ENCODE measurements around the gene PSMC4.
A peak's percentile ranks its signal among the peaks of the same experiment; 100 is the strongest.
"Not testable (repeated sequence)": the region's sequence is repeated elsewhere in the genome, so short reads cannot be mapped to it uniquely, and the experiment has no call there.

Gene PSMC4

GRCh38 chr19:39949026-39949747 lies 21.8 kb upstream of the PSMC4 start:
- DNase-seq: no peak

DNA sequence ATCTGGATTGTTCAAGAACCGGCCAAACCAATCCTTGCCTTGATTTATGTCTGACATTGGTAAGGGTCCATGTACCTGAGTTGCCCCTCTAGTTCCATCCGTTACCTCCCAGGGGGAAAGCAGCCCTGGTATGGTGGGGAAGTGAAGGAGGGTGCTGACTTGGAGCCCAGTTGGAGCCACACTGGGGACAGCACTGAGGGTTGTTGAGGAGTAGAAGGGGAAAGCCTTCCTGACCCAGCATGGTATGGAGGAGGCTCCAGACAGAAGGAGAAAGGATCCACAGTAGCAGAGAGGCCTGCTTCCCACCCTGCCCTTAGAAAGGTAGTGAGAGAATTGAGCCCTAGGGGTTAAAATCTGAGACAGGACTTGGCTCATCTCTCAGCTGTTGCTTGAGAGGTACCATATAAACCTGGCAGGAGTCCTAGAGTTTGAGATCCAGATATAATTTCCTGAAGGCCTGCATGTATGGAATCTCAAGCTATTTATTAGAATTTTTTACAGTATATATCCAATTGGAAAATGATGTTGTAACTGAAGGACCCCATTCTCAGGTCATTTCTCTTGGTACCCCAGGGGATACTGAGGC lies 19.8 kb upstream of the PSMC4 start:
- DNase-seq: no peak

GRCh38 chr19:39951686-39952085 lies 19.3 kb upstream of the PSMC4 start:
- DNase-seq: no peak

- DNase-seq: no peak
Observed at GRCh38 chr19:39953915-39954314, 17.1 kb upstream of the PSMC4 start.

DNA sequence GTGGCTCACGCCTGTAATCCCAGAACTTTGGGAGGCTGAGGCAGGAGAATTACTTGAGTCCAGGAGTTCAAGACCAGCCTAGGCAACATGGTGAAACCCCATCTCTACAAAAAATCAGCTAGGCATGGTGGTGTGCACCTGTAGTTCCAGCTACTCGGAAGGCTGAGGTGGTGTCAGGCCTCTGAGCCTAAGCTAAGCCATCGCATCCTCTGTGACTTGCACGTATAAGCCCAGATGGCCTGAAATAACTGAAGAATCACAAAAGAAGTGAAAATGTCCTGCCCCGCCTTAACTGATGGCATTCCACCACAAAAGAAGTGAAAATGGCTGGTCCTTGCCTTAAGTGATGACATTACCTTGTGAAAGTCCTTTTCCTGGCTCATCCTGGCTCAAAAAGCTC lies 13.1 kb upstream of the PSMC4 start:
- DNase-seq: not testable (repeated sequence)

GRCh38 chr19:39958942-39959341 lies 12.0 kb upstream of the PSMC4 start:
- not testable (repeated sequence) for DNase-seq

- DNase-seq: not testable (repeated sequence)
Observed at GRCh38 chr19:39959407-39959806, 11.6 kb upstream of the PSMC4 start.

DNA sequence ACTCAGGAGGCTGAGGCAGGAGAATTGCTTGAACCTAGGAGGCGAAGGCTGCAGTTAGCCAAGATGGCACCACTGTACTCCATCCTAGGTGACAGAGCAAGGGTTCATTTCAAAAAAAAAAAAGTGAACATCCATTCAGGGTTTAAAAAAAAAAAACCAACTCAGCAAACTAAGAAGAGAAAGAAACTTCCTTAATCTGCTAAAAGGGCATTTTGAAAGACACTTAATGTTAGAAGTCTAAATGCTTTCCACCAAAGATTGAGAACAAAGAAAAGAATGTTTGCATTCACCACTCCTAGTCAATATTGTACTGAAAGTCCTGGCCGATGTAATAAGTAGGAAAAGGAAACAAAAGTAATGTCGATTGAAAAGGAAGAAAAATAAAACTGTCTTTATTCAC lies 7.1 kb upstream of the PSMC4 start:
- DNase-seq: no peak

DNA sequence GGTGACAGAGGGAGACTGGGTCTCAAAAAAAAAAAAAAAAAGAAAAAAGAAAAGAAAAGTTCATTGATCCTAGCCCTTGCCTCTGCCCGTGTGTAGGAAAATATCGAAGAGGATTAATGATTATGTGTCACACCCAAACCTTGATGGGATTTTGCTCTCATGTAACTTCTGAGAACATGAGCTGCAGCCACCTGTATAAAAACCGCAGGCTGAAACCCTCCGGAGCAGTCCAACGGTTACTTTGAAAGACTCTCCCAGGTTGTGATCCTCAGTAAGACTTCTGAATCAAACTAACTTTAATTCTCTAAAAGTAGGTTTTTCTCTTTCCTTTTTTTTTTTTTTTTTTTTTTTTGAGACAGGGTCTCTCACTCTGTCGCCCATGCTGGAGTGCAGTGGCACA lies 4.3 kb upstream of the PSMC4 start:
- DNase-seq: no peak

DNA sequence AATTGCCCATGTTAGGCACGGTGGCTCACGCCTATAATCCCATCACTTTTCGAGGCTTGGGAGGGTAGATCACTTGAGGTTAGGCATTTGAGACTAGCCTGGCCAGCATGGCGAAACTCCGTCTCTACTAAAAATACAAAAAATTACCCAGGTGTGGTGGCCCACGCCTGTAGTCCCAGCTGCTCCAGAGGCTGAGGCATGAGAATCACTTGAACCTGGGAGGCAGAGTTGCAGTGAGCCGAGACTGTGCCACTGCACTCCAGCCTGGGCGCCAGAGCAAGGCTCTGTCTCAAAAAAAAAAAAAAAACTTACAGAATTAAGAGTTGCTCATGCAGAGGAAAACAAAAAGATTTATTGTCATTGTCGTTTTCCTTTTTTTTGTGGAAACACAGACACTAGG lies 3.4 kb upstream of the PSMC4 start:
- no peak for DNase-seq

DNA sequence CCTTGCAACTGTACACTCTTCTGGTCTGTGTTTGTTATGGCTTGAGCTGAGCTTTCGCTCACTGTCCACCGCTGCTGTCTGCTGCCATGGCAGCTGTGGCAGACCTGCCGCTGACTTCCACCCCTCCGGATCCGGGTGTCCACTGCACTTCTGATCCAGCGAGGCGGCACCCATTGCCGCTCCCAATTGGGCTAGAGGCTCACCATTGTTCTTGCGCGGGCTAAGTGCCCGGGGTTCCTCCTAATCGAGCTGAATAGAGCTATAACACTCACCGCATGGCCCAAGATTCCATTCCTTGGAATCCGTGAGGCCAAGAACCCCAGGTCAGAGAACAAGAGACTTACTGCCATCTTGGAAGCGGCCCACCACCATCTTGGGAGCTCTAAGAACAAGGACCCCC lies 2.2 kb upstream of the PSMC4 start:
- DNase-seq: no peak

DNA sequence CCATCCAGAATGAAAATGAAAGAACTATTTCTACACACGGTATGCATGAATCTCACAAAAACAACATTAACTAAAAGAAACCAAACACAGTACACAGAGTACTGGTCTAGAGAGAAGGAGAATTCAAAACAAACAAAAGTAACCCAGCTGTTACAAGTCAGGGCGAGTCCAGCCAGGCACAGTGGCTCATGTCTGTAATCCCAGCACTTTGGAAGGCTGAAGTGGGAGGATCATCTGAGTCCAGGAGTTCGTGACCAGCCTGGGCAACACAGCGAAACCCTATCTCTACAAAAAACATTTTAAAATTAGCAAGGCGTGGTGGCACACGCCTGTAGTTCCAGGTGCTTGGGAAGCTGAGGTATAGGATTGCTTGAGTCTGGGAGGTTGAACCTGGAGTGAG lies 1.7 kb upstream of the PSMC4 start:
- DNase-seq: no peak

GRCh38 chr19:39969681-39970424 lies 1.1 kb upstream of the PSMC4 start:
- DNase-seq: peak in 1 of 2 donors; percentile 31

GRCh38 chr19:39970425-39970674 lies 615 bp upstream of the PSMC4 start:
- peak in 1 of 2 donors; percentile 3 for DNase-seq

GRCh38 chr19:39971380-39972035 lies 543 bp downstream of the PSMC4 start:
- DNase-seq: peak in 1 of 2 donors; percentile 17

DNA sequence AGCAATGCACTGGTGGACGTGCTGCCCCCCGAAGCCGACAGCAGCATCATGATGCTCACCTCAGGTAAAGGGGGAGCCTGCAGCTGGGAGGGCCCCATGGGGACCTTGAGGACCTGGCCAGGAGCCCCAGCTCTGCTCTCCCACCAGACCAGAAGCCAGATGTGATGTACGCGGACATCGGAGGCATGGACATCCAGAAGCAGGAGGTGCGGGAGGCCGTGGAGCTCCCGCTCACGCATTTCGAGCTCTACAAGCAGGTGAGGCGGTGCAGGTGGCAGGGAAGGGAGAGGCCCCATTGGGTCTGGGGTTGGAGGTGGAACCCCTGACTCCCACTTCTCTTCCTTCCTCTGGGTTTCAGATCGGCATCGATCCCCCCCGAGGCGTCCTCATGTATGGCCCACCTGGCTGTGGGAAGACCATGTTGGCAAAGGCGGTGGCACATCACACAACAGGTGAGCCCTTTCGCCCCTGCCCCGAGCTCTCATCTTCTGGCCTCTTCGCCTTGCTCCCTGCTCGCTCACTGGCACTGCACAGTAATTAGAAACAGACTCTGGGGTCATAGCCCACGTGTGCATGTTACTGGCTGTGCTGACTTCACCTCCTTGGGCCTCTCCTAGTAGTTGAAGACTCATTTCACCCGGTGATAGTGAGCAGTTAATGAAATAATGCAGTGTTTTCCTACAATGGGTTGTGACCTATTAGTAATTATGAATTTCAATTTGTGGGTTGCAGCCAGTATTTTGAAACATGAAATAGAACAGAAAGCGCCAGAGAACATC lies 3.6 kb downstream of the PSMC4 start:
- no peak for DNase-seq

GRCh38 chr19:39982883-39983282 lies 11.9 kb downstream of the PSMC4 start:
- no peak for DNase-seq

- no peak for DNase-seq
Observed at GRCh38 chr19:39983695-39984300, 12.8 kb downstream of the PSMC4 start.

- no peak for DNase-seq
Observed at GRCh38 chr19:39986643-39987042, 15.7 kb downstream of the PSMC4 start.

GRCh38 chr19:39987167-39987566 lies 16.2 kb downstream of the PSMC4 start:
- no peak for DNase-seq

- no peak for DNase-seq
Observed at GRCh38 chr19:39987596-39987995, 16.6 kb downstream of the PSMC4 start.

- DNase-seq: no peak
Observed at GRCh38 chr19:39993605-39994004, 22.6 kb downstream of the PSMC4 start.

- DNase-seq: no peak
Observed at GRCh38 chr19:39994361-39994760, 23.4 kb downstream of the PSMC4 start.
